Activated B cell treated with CpG ODN at 0.5 μM for 24 hours (primary cell): ENCODE measurements around the gene RABEPK. TPM values are rescaled to one million over a fixed set of nuclear protein-coding genes. Genes with fewer than 3 reads are reported as not detected.

ENCODE experiments used
- ATAC-seq: fragments of 200-7000 bp; cut with Tn5 transposase; one replicate; pipeline ENCODE4 v1.10.0; 2021; ENCODE audit warnings: low read depth, mild to moderate bottlenecking, moderate library complexity
- CTCF ChIA-PET: fragments of 350-600 bp; sonication (Branson Sonifier 250); formaldehyde crosslinking; loops from one replicate; lab custom pipeline; 2021; ENCODE audit warnings: antibody characterized with exemption; lab: Charles Lee
- POLR2A ChIA-PET: fragments of 350-600 bp; sonication (Branson Sonifier 250); formaldehyde crosslinking; loops from one replicate; lab custom pipeline; 2021; ENCODE audit warnings: antibody characterized with exemption; lab: Charles Lee
- DNase-seq: peaks from one replicate; pipeline ENCODE4 v3.0.0; 2022
- H3K27ac Mint-ChIP-seq: one replicate; pipeline ENCODE4 v1.8.0; 2020; ENCODE audit warnings: mixed read lengths
- H3K27me3 Mint-ChIP-seq: one replicate; pipeline ENCODE4 v1.8.0; 2021; ENCODE audit warnings: mixed read lengths
- H3K36me3 Mint-ChIP-seq: one replicate; pipeline ENCODE4 v1.8.0; 2021; ENCODE audit warnings: low read depth, mixed read lengths
- H3K4me1 Mint-ChIP-seq: one replicate; pipeline ENCODE4 v1.8.0; 2021; ENCODE audit warnings: mixed read lengths
- H3K4me3 Mint-ChIP-seq: one replicate; pipeline ENCODE4 v1.8.0; 2020; ENCODE audit warnings: mild to moderate bottlenecking, mixed read lengths
- H3K9me3 Mint-ChIP-seq: one replicate; pipeline ENCODE4 v1.8.0; 2020; ENCODE audit warnings: mixed read lengths
- CTCF ChIP-seq: fragments of 200-600 bp; IDR thresholded peaks from one replicate; pipeline ENCODE4 v1.8.0; 2022; ENCODE audit warnings: antibody characterized with exemption, mild to moderate bottlenecking
- intact Hi-C: fragments of 100-400 bp; cut with micrococcal nuclease; formaldehyde crosslinking; loops from one replicate; pipeline ENCODE4 v1.15.1; 2024
- total RNA-seq: library from RNA; stranded (reverse); gene quantifications from 2 replicates; pipeline ENCODE4 v1.2.3, GENCODE V29; 2022

Gene RABEPK
- total RNA-seq, 1 donor from 2014 or later, result 19.1 TPM

- Mint-ChIP-seq H3K27me3 (no peaks in the 10 kb centered on the region), H3K4me3 (peak within 1 kb of the TSS; percentile 94), H3K9me3 (no peaks in the 10 kb centered on the region), H3K4me1 (peaks cover 54% of the 10 kb centered on the region), H3K36me3 (peaks cover 54% of the 10 kb centered on the region), H3K27ac (peak within 1 kb of the TSS; percentile 98)
- no peak for TF ChIP-seq CTCF
- peak; percentile 88 for ATAC-seq
- ChIA-PET POLR2A (interaction anchor here (0.5 to 6.3 kb wide), 48 partner anchors 8 to 1674 kb away, joined by 3 to 201 read pairs (median 4); partner anchors contain the start of genes ARPC5L, GAPVD1, MAPKAP1 and NR6A1), CTCF (interaction anchor here (2.2 kb wide), 1 partner anchor 20 kb away, joined by 9 read pairs; the partner anchor contains the start of gene GAPVD1)
- DNase-seq, result peak; percentile 94
- intact Hi-C loops, result loop anchor here (1.0 to 10.0 kb wide), 8 partner anchors 20 to 1564 kb away; partner anchors contain the start of genes ARPC5L, GAPVD1, NR6A1 and PPP6C
Measured at GRCh38 chr9:125241000-125241862, 40.9 kb downstream of the RABEPK start, which contains the start of gene HSPA5. HSPA5 (minus strand) TSS chr9:125241343; CDS start chr9:125241126, 217 bp downstream.

DNA sequence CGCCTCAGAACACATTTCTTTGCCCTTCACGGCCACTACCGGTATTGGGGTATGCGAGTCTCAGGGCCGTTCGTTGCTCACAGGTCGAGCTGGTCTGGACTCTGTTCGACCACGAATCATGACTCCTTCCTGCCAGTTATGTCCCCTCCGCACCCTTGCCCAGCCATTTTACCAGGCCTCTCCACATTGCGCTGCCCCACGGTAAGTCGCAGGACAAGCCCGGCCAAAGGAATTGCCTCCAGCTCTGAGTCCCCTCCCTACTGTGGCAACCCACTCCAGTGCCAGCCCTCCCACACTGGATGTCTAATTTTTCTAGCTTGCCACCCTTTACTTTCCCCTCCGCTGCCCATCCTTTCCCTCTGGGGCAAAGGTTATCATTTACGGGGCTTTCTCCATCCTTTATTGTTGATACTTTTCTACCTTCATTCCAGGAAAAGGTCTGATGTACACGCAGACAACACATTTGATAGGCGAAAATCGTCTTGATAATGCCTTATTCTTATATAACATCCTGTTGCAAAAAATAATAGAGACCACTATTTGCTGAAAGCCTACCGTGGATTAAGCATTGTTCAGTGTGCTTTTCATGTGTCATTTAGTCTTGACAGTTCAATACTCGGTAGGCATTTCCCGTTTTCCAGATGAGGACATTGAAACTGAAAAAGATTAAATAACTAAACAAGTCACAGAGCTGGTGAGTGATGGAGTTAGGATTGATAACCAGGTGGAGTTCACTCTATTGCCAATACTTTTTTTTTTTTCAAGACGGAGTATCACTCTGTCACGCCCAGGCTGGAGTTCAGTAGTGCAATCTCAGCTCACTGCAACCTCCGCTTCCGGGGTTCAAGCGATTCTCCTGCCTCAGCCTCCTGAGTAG is 41.8 kb downstream of the RABEPK start:
- Mint-ChIP-seq H3K9me3 (no peaks in the 10 kb centered on the region), H3K4me3 (peak overlapping the region; percentile 94), H3K36me3 (peaks cover 45% of the 10 kb centered on the region), H3K27ac (peak overlapping the region; percentile 98), H3K27me3 (no peaks in the 10 kb centered on the region), H3K4me1 (peaks cover 45% of the 10 kb centered on the region)
- CTCF ChIA-PET, result interaction anchor here (2.2 kb wide), 1 partner anchor 19 kb away, joined by 9 read pairs; the partner anchor contains the start of gene GAPVD1
- peak; percentile 4 for ATAC-seq
- DNase-seq, result no peak
- POLR2A ChIA-PET, result interaction anchor here (0.6 to 6.3 kb wide), 40 partner anchors 8 to 1673 kb away, joined by 3 to 201 read pairs (median 4); partner anchors contain the start of genes ARPC5L, GAPVD1, MAPKAP1 and NR6A1
- no peak for TF ChIP-seq CTCF
- intact Hi-C loops, result loop anchor here (1.0 to 10.0 kb wide), 8 partner anchors 19 to 1563 kb away; partner anchors contain the start of genes ARPC5L, GAPVD1, NR6A1 and PPP6C

- no peaks in the 10 kb centered on the region for H3K9me3 Mint-ChIP-seq
- H3K4me3 Mint-ChIP-seq, result no peak overlapping the region
- TF ChIP-seq CTCF, result no peak
- ChIA-PET CTCF (interaction anchor here (0.6 kb wide), 1 partner anchor 62 kb away, joined by 3 read pairs; no protein-coding TSS in a partner anchor), POLR2A (interaction anchor here (0.6 to 6.3 kb wide), 3 partner anchors 18 to 1104 kb away, joined by 3 to 201 read pairs (median 8); partner anchors contain the start of gene GAPVD1)
- no peaks in the 10 kb centered on the region for H3K27me3 Mint-ChIP-seq
- intact Hi-C loops, result loop anchor here (5.0 to 10.0 kb wide), 2 partner anchors 382 to 1561 kb away; partner anchors contain the start of genes ARPC5L, RPL35 and ZBTB43
- peaks cover 28% of the 10 kb centered on the region for H3K4me1 Mint-ChIP-seq
- DNase-seq, result no peak
- peaks cover 28% of the 10 kb centered on the region for H3K36me3 Mint-ChIP-seq
- H3K27ac Mint-ChIP-seq, result peak overlapping the region; percentile 18
- ATAC-seq, result no peak
Measured at GRCh38 chr9:125243792-125244260, 43.5 kb downstream of the RABEPK start.

DNA sequence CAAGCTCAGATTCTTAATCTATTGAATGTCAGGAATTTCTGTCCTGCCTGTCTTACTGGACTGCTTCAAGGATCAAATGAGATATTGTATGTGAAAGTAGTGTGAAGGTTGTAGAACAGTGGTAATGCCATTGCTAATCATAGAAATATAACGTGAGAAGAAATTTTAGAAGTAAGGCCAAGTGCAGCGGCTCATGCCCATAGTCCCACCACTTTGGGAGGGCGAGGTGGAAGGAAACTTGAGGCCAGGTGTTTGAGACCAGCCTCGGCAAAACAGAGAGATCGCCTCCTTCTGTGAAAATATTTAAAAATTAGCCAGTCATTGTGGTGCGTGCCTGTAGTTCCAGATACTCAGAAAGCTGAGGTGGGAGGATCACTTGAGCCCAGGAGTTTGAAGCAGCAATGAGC is 45.9 kb downstream of the RABEPK start:
- Mint-ChIP-seq H3K27ac (no peak overlapping the region), H3K9me3 (no peaks in the 10 kb centered on the region), H3K27me3 (no peaks in the 10 kb centered on the region), H3K4me3 (no peak overlapping the region), H3K36me3 (peaks cover 7% of the 10 kb centered on the region), H3K4me1 (peaks cover 8% of the 10 kb centered on the region)
- ChIA-PET CTCF (no interaction called here), POLR2A (interaction anchor here (1.2 to 6.3 kb wide), 2 partner anchors 16 to 22 kb away, joined by 4 to 201 read pairs; partner anchors contain the start of gene GAPVD1)
- intact Hi-C loops, result loop anchor here (10.0 kb wide), 1 partner anchor 1559 kb away; the partner anchor contains the start of gene ZBTB43
- no peak for TF ChIP-seq CTCF
- no peak for ATAC-seq
- no peak for DNase-seq
